ENCODE data around the gene WTAP. TPM values are rescaled to one million over a fixed set of nuclear protein-coding genes. Genes with fewer than 3 reads are reported as not detected.

Gene WTAP
- 40.3 and 46.0 TPM in 2 replicates for total RNA-seq

GRCh38 chr6:159726918-159727716 is at the start of gene WTAP:
Gene WTAP (plus strand): TSS chr6:159727506. CDS start chr6:159736266, 8,760 bp downstream.

DNA sequence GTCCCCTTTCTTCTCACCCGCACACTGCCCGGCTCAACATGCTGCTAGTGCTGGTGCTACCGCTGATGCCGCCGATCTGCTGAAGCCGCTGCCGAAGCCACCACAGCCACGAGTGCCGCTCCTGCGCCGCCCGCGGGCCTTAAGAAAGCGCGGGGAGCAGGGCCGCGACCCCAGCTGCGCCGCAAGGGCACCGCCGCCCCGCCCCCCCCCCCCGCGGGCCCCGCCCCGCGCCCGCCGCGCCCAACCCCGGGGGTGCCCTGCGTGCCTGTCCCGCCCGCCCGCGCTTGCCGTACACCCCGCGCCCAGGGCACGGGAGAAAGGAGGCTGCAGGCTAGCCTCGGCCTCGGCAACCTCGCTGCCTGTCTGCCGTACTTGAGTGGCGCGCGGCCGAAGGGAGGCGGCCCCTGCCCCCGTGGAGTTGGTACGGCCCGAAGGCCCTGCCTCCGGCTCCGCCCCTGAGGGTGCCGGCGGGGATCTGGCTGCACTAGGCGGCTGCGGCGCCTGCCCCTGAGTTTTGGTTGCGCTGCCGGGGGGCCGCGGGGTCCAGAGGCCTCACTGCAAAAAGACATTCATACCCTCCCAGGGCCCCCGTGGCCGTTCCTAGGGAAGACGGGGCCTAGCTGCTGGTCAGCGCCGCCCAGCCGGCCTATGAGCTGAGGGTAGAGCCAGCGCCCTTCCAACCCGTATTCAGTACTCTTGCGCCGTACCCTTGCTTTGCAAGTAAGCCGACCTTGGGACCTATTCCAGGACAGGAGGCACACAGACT is 34.0 kb upstream of the WTAP start, which contains the start of gene SOD2:
SOD2 (minus strand) TSS at position 114 of the 766 bp plus-strand sequence; CDS start at position 40, 74 bp downstream.

DNA sequence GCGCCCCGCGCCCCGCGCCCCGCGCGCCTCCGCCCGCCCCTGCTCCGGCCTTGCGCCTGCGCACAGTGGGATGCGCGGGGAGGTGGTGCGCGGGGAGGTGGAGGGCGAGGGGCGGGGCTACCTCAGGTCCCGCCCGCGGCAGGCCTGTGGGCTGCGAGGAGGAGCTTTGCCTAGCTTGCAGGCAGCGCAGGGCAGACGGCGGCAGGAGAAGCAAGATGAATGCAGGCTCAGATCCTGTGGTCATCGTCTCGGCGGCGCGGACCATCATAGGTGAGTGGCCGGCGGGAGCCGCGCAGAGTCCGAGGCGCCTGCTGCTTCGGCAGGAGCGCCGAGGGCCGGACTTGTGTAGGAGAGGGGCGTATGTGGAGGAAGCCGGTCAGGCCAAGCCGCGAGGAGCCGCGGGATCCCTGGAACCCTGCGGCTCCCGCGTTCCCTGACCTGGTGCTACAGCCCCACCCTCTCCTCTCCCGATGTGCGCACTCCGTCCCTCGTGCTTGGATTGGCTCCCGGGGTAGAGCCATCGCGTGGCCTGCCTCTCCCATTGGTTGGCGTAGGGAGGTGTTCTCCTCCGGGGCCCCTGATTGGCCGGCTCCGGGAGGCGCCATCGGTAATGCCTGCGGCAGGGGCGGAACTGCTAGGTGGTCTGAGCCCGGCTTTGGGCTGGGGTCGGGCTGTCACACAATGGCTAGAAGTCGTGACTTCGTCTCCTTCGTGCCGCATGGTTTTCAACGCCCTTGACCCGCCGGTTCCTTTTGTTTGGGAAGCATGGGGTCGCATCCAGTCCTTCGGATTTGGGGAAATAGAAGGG is 34.8 kb downstream of the WTAP start, which contains the start of gene ACAT2:
ACAT2 (plus strand) TSS at position 173 of the 808 bp plus-strand sequence; CDS start at position 216, 43 bp downstream.

GRCh38 chr6:159789377-159790148 is 62.3 kb downstream of the WTAP start, which contains the start of gene TCP1:
Gene TCP1 (minus strand): TSS chr6:159789602. CDS start chr6:159789468, 134 bp downstream.

GRCh38 chr6:159790149-159790955 is 63.0 kb downstream of the WTAP start, which contains the start of gene MRPL18:
Gene MRPL18 (plus strand): TSS chr6:159790467. CDS start chr6:159790588, 121 bp downstream.

GRCh38 chr6:159800141-159800865 is 73.0 kb downstream of the WTAP start, which contains the start of gene PNLDC1:
Gene PNLDC1 (plus strand): TSS chr6:159800276. CDS start chr6:159800308, 32 bp downstream.

Other genes with a start within 250 kb of the WTAP start
- 48.2 and 112 TPM in 2 replicates for gene SOD2, start 34.3 kb upstream of the WTAP start, total RNA-seq
- gene ACAT2, start 34.5 kb downstream of the WTAP start, total RNA-seq: 13.6 and 41.2 TPM in 2 replicates
- gene TCP1, start 62.1 kb downstream of the WTAP start, total RNA-seq: 116 and 228 TPM in 2 replicates
- 48.2 and 99.2 TPM in 2 replicates for gene MRPL18, start 63.0 kb downstream of the WTAP start, total RNA-seq
- gene PNLDC1, start 72.8 kb downstream of the WTAP start, total RNA-seq: 0.13 TPM in 1 of 2 replicates, not detected in the other
- not detected in 2 replicates for gene MAS1, start 163.5 kb downstream of the WTAP start, total RNA-seq
- gene IGF2R, start 241.6 kb downstream of the WTAP start, total RNA-seq: 86.4 and 111 TPM in 2 replicates

Data from mesangial cell (primary cell).